Breast epithelium (tissue), 3 donors: ENCODE measurements around the gene CDH4.

Experiments used
- CTCF ChIP-seq, 3 donors: fragments of 450-650 bp; IDR thresholded peaks; one replicate each; pipeline ENCODE4 v1.5.1; 2016 to 2017; ENCODE audit warnings: antibody characterized with exemption in 3 of 3, mild to moderate bottlenecking in 3 of 3, moderate library complexity in 3 of 3
- POLR2A ChIP-seq: fragments of 450-650 bp; IDR thresholded peaks from one replicate; pipeline ENCODE4 v1.6.1; 2016; ENCODE audit warnings: antibody characterized with exemption, mild to moderate bottlenecking, moderate library complexity

- TF ChIP-seq POLR2A (no peak), CTCF (IDR thresholded peaks at IDR 0.05) (no peak)
Measured at GRCh38 chr20:61778495-61778863, 526.4 kb downstream of the CDH4 start.
